ENCODE results near the gene TRIM31. TPM values are rescaled to one million over a fixed set of nuclear protein-coding genes. Genes with fewer than 3 reads are reported as not detected.

TRIM31 gene
- total and polyA plus RNA-seq, 2 of the 4 experiments (the other 2 are of a cell fraction), result not detected

DNA sequence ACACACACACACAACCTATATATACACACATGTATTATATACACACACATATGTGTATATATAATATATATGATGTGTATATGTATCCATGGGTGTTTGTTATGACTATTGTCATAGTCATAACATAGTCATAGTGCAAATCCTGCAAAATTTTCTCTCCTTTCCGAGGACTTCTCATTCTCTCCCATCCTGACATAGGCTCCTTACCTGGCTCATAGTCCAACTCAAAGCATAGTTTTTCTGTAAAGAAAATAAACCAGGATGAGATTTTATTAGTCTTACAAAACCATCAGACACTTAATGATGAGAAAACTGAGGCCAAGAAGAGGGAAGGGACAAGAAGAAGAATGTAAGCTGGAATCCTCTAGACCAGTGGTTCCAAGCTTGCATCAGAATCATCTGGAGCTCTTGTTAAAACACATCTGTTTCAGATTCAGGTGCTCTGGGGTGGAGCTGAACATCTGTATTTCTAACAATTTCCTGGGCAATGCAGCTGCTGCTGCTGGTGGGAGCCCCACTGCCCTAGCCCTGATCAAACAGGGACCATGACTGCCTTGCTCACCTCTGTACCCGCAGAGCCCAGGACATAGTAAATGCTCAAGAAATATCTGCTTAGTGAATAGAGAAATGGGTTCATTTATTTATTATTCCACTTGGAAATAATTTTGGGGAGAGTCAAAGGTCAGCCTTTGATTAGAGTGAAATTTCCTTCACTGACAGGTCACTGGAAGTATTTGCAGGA is 42.8 kb upstream of the TRIM31 start:
- Histone ChIP-seq H3K4me1 (ENCODE audit: control insufficient read depth, insufficient read depth, low read length) (no peaks in the 10 kb centered on the region), H2BK120ac (ENCODE audit: low read depth, low read length) (no peak overlapping the region), H3K14ac (replicated peaks; ENCODE audit: low read depth, low read length) (no peak overlapping the region), H2AK9ac (replicated peaks; ENCODE audit: low read depth, low read length, poor library complexity) (no peak overlapping the region), H2AK5ac (ENCODE audit: low read depth, low read length) (no peak overlapping the region), H2BK5ac (ENCODE audit: low read depth, low read length, poor library complexity, severe bottlenecking) (no peak overlapping the region), H3K4ac (ENCODE audit: low read depth, low read length) (no peak overlapping the region), H4K8ac (ENCODE audit: low read depth in 2 of 2, low read length in 2 of 2) (no peak overlapping the region), H3K27me3 (ENCODE audit: control insufficient read depth, insufficient read depth, low read length) (peaks cover 27% of the 10 kb centered on the region), H3K27ac (ENCODE audit: insufficient read depth, low read length) (no peak overlapping the region), H2BK20ac (ENCODE audit: low read depth, low read length) (no peak overlapping the region), H3K9ac (ENCODE audit: low read depth, low read length) (no peak overlapping the region), H3K36me3 (ENCODE audit: control insufficient read depth, insufficient read depth, low read length) (no peaks in the 10 kb centered on the region), H3K79me1 (ENCODE audit: low read depth in 1 of 2, low read length in 2 of 2) (no peaks in the 10 kb centered on the region), H4K5ac (ENCODE audit: low read depth, low read length) (no peak overlapping the region), H3K56ac (ENCODE audit: extremely low read depth, insufficient read depth, low read length) (no peak overlapping the region), H3K9me1 (ENCODE audit: insufficient read depth, low read length) (no peaks in the 10 kb centered on the region), H3K4me2 (ENCODE audit: low read depth, low read length) (no peak overlapping the region), H4K20me1 (ENCODE audit: insufficient read depth, low read length) (no peaks in the 10 kb centered on the region), H3K9me3 (ENCODE audit: control insufficient read depth, insufficient read depth, low read length) (no peaks in the 10 kb centered on the region), H4K91ac (ENCODE audit: insufficient read depth, low read depth, low read length) (no peak overlapping the region), H2BK15ac (ENCODE audit: low read depth, low read length) (no peak overlapping the region), H3K18ac (ENCODE audit: low read depth, low read length) (no peak overlapping the region), H2AFZ (replicated peaks; ENCODE audit: low read length, poor library complexity) (no peak overlapping the region), H3K23ac (ENCODE audit: low read depth, low read length) (no peak overlapping the region), H3K4me3 (ENCODE audit: insufficient read depth, low read depth, low read length) (no peak overlapping the region)
- ATAC-seq (ENCODE audit: low read depth) (no peak), DNase-seq (no peak)
- BruUV-seq (replicated peaks), result no TSS peak
- no peak for TF ChIP-seq POLR2A (IDR thresholded peaks at IDR 0.05; ENCODE audit: low read depth, low read length)
- no peak for TF ChIP-seq CHD1 (IDR thresholded peaks at IDR 0.05; ENCODE audit: low read depth, low read length)
- TF ChIP-seq, protein P1, sequence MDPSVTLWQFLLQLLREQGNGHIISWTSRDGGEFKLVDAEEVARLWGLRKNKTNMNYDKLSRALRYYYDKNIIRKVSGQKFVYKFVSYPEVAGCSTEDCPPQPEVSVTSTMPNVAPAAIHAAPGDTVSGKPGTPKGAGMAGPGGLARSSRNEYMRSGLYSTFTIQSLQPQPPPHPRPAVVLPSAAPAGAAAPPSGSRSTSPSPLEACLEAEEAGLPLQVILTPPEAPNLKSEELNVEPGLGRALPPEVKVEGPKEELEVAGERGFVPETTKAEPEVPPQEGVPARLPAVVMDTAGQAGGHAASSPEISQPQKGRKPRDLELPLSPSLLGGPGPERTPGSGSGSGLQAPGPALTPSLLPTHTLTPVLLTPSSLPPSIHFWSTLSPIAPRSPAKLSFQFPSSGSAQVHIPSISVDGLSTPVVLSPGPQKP (IDR thresholded peaks at IDR 0.05; ENCODE audit: borderline replicate concordance, low read depth, low read length), result no peak
- no peak for TF ChIP-seq RAD21 (IDR thresholded peaks at IDR 0.05; ENCODE audit: low read length)
- no peak for TF ChIP-seq MXI1 (IDR thresholded peaks at IDR 0.05; ENCODE audit: borderline replicate concordance, low read depth, low read length)
- TF ChIP-seq SMC3 (IDR thresholded peaks at IDR 0.05; ENCODE audit: low read depth, low read length), result no peak
- no peak for TF ChIP-seq BHLHE40 (IDR thresholded peaks at IDR 0.05; ENCODE audit: low read depth, low read length)
- no peak for TF ChIP-seq MAZ (IDR thresholded peaks at IDR 0.05; ENCODE audit: borderline replicate concordance, low read depth, low read length)
- TF ChIP-seq NFE2L2 (IDR thresholded peaks at IDR 0.05; ENCODE audit: low read depth, low read length), result no peak
- TF ChIP-seq, protein P2, sequence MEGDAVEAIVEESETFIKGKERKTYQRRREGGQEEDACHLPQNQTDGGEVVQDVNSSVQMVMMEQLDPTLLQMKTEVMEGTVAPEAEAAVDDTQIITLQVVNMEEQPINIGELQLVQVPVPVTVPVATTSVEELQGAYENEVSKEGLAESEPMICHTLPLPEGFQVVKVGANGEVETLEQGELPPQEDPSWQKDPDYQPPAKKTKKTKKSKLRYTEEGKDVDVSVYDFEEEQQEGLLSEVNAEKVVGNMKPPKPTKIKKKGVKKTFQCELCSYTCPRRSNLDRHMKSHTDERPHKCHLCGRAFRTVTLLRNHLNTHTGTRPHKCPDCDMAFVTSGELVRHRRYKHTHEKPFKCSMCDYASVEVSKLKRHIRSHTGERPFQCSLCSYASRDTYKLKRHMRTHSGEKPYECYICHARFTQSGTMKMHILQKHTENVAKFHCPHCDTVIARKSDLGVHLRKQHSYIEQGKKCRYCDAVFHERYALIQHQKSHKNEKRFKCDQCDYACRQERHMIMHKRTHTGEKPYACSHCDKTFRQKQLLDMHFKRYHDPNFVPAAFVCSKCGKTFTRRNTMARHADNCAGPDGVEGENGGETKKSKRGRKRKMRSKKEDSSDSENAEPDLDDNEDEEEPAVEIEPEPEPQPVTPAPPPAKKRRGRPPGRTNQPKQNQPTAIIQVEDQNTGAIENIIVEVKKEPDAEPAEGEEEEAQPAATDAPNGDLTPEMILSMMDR (conservative IDR thresholded peaks at IDR 0.05; ENCODE audit: low read depth, low read length), result no peak
- TF ChIP-seq CEBPB (IDR thresholded peaks at IDR 0.05; ENCODE audit: low read depth, low read length), result no peak
- no peak for TF ChIP-seq FOS (IDR thresholded peaks at IDR 0.05; ENCODE audit: low read depth, low read length)
- TF ChIP-seq RFX5 (IDR thresholded peaks at IDR 0.05; ENCODE audit: low read depth, low read length), result no peak
- no peak for TF ChIP-seq RCOR1 (IDR thresholded peaks at IDR 0.05; ENCODE audit: insufficient replicate concordance, low read length)
- TF ChIP-seq, protein P3, sequence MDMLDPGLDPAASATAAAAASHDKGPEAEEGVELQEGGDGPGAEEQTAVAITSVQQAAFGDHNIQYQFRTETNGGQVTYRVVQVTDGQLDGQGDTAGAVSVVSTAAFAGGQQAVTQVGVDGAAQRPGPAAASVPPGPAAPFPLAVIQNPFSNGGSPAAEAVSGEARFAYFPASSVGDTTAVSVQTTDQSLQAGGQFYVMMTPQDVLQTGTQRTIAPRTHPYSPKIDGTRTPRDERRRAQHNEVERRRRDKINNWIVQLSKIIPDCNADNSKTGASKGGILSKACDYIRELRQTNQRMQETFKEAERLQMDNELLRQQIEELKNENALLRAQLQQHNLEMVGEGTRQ (IDR thresholded peaks at IDR 0.05; ENCODE audit: low read depth, low read length), result no peak
- intact Hi-C loops (cut with micrococcal nuclease), result no loop called here
- ChIA-PET CTCF (no interaction called here), POLR2A (ENCODE audit: unreplicated experiment) (no interaction called here)
- WGBS, 2 experiments (ENCODE audit: extremely low coverage in 2 of 2, insufficient read length in 1 of 2), result no CpG with 5 or more reads among the region's 2 CpGs
- in situ Hi-C loops (cut with MboI; ENCODE audit: low sequenced_read_pairs), result no loop called here
- dilution Hi-C loops (cut with HindIII; ENCODE audit: low sequenced_read_pairs, unreplicated experiment), result no loop called here
